ENCODE measurements around the gene DIRAS1. TPM values are rescaled to one million over a fixed set of nuclear protein-coding genes. Genes with fewer than 3 reads are reported as not detected.
"Not testable (repeated sequence)": the region's sequence is repeated elsewhere in the genome, so short reads cannot be mapped to it uniquely, and the experiment has no call there.

DIRAS1 gene
- total RNA-seq, 2 experiments from 2014 or later, result not detected

DNA sequence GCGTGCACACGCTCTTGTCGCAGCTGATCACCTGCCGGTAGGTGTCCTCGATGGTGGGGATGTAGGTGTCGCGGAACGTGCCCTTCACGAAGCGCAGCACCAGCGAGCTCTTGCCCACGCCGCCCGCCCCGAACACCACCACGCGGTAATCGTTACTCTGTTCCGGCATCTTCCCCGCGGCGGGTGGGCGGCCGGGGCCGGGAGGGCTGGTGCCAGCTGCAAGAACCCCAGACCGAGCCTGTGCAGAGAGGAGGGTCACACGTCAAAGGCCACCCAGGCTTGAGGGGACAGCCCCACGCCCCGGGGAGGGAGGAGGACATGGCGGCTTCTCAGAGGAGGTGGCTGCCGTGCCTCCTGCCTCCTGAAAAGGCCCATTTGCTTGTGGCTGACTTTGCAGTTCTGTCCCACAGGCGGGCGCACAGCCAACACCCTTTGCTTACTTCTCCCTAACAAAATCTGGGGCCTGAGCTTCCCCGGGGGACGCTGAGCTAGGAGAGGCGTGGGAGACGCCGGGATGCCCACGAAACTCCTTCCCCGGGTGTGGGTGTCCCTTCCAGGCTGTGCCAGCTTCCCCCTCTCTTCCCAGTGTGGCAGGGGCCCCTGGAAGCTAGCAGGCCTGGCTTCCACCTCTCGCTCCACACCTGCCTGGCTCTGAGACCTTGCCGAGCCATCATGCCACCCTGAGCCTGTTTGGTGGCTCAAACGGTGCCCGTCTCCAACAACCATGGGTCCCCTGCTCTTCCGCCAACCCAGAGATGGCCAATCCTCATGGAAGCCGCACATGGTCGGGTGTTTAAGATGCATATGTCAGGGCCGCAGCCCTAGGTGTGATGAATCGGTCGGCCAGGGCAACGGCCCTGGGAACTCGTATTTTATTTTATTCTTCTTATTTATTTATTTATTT lies 3.3 kb downstream of the DIRAS1 start:
- DNase-seq (no peak), ATAC-seq (no peak)
- Mint-ChIP-seq H3K36me3 (peaks cover 3% of the 10 kb centered on the region), H3K27ac (no peak overlapping the region), H3K4me3 (no peak overlapping the region), H3K9me3 (ENCODE audit: low read depth) (peaks cover 10% of the 10 kb centered on the region), H3K27me3 (peaks cover 25% of the 10 kb centered on the region), H3K4me1 (no peaks in the 10 kb centered on the region)
- CTCF ChIA-PET, result no interaction called here

DNA sequence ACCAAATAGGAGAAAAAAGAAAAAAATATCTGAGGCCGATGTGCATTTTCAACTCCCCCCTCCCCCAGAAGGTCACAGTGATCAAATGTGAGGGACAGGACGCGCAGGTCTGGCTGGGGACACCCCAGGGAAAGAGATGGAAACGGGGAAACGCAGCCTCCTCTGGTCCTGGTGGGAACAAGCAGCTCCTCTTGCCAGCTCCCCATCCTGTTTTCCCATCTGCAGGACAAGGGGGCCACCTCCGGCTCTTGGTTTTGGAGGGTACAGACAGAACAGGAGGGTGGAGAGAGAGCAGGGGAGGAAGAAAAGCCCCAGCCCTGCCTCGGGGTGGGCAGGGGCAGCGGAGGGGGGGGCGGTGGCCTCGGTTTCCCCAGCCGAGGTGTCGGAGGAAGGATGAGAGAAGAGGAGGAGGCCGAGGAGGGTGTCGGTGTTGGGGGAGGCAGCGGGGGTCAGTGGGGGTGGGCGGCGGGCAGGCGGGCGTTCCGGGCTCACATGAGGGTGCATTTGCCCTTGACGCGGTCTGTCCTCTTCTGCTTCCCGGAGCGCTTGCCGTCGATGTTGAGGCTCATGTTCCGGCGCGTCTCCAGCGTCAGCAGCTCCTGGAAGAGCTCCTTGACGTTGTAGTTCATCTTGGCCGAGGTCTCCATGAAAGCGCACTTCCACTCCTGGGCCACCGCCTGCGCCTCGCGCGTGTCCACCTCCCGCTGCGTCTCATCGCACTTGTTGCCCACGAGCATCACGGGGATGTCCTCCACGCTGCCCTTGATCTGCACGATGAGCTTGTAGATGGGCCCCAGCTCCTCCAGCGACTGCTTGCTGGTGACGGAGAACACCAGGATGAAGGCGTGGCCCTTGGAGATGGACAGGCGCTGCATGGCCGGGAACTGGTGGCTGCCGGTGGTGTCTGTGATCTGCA lies 4.2 kb downstream of the DIRAS1 start:
- no peak for ATAC-seq
- no peak for DNase-seq
- Mint-ChIP-seq H3K27ac (no peak overlapping the region), H3K9me3 (ENCODE audit: low read depth) (peaks cover 10% of the 10 kb centered on the region), H3K4me3 (no peak overlapping the region), H3K27me3 (peaks cover 18% of the 10 kb centered on the region), H3K36me3 (peaks cover 3% of the 10 kb centered on the region), H3K4me1 (no peaks in the 10 kb centered on the region)
- CTCF ChIA-PET, result no interaction called here

GRCh38 chr19:2716275-2716650 lies 4.9 kb downstream of the DIRAS1 start:
- H3K4me1 Mint-ChIP-seq, result no peaks in the 10 kb centered on the region
- H3K4me3 Mint-ChIP-seq, result no peak overlapping the region
- H3K36me3 Mint-ChIP-seq, result peaks cover 3% of the 10 kb centered on the region
- H3K27ac Mint-ChIP-seq, result no peak overlapping the region
- peaks cover 10% of the 10 kb centered on the region for H3K9me3 Mint-ChIP-seq (ENCODE audit: low read depth)
- no peak for DNase-seq
- peaks cover 13% of the 10 kb centered on the region for H3K27me3 Mint-ChIP-seq
- ATAC-seq, result no peak
- CTCF ChIA-PET, result no interaction called here

DNA sequence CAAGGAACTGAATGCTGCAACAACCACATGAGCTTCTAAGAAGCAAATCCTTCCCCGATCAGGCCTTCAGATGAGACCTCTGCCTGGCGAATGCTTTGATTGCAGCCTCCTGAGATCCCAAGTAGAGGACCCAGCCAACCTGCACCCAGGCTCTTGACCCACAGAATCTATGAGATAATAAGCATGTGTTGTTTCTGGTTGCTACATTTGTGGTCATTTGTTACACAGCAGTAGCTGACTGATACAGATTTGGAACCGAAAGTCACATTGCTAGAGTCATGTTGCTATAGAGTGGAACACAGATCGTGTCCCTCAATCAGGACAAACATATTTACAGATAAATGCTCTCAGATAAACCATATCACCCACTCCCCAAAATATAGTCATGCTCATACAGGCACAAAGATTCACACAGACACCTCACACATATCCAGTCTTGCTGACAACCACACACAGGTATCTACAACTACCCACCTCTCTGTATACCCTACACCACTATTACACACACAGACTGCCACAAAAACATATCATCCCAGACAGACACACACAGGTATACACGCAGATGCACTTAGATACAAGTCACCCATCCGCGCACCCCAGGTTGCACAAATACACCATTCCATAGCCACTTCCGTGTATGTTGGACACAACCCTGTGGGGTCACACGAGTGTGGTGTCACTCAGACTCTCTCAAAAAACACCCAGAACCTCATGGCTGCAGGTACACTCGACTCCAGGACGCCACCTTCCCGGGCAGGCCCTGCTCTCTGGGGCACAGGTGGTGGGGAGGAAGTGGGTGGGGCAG lies 5.5 kb downstream of the DIRAS1 start:
- CTCF ChIA-PET, result no interaction called here
- Mint-ChIP-seq H3K9me3 (ENCODE audit: low read depth) (peaks cover 10% of the 10 kb centered on the region), H3K4me3 (no peak overlapping the region), H3K27me3 (peaks cover 13% of the 10 kb centered on the region), H3K4me1 (no peaks in the 10 kb centered on the region), H3K36me3 (peaks cover 3% of the 10 kb centered on the region), H3K27ac (no peak overlapping the region)
- ATAC-seq (no peak), DNase-seq (no peak)

DNA sequence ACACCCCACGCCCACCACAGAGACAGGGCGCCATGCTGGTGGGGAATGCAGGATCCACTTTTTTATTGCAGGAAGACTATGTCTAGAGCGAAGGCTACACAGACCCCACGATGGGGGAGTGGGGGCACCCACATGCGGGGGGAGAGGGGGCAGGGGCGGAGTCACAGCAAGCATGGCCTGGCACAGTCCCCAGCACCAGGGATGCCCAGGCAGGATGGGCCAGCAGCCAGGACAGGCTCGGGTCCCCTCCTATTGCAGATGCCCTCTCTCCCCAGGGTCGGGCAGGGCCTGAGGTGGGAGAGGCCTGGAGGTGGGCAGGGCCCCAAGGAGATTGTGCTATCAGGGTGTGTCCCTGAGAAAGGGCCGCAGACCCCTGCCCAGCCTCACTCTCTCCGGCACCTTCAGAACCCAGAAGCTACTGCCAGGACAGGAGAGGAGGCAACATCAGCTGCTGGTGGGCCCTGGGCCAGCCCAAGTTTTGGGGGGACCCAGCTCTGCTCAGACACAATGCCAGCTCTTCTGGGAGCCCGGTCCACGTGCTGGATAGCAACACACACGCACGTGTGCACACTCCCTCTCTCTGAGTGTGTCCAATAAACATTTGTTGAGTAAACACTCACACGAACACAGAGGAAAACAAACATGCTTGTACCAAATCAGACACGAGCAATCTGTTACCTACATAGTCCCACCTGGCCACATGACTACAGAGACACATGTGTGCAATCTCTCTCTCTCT lies 6.5 kb downstream of the DIRAS1 start:
- H3K4me3 Mint-ChIP-seq, result no peak overlapping the region
- ATAC-seq (no peak), DNase-seq (no peak)
- peaks cover 10% of the 10 kb centered on the region for H3K9me3 Mint-ChIP-seq (ENCODE audit: low read depth)
- peaks cover 3% of the 10 kb centered on the region for H3K36me3 Mint-ChIP-seq
- peaks cover 3% of the 10 kb centered on the region for H3K4me1 Mint-ChIP-seq
- CTCF ChIA-PET, result no interaction called here
- peaks cover 9% of the 10 kb centered on the region for H3K27me3 Mint-ChIP-seq
- H3K27ac Mint-ChIP-seq, result no peak overlapping the region

- H3K4me3 Mint-ChIP-seq; CTCF ChIA-PET; H3K27ac Mint-ChIP-seq; H3K27me3 Mint-ChIP-seq; H3K36me3 Mint-ChIP-seq; DNase-seq; H3K9me3 Mint-ChIP-seq (ENCODE audit: low read depth); ATAC-seq; H3K4me1 Mint-ChIP-seq: not testable (repeated sequence)
These were observed 7.1 kb downstream of the DIRAS1 start for GRCh38 chr19:2714102-2714501.

DNA sequence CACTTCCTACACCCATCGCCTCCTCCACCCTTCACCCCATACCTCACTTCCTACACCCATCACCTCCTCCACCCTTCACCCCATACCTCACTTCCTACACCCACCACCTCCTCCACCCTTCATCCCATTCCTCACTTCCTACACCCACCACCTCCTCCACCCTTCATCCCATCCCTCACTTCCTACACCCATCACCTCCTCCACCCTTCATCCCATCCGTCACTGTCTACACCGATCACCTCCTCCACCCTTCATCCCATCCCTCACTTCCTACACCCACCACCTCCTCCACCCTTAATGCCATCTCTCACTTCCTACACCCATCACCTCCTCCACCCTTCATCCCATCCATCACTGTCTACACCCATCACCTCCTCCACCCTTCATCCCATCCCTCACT lies 8.0 kb downstream of the DIRAS1 start:
- H3K36me3 Mint-ChIP-seq; H3K27ac Mint-ChIP-seq; ATAC-seq; DNase-seq; H3K9me3 Mint-ChIP-seq (ENCODE audit: low read depth); H3K4me3 Mint-ChIP-seq; H3K4me1 Mint-ChIP-seq; CTCF ChIA-PET; H3K27me3 Mint-ChIP-seq: not testable (repeated sequence)

DNA sequence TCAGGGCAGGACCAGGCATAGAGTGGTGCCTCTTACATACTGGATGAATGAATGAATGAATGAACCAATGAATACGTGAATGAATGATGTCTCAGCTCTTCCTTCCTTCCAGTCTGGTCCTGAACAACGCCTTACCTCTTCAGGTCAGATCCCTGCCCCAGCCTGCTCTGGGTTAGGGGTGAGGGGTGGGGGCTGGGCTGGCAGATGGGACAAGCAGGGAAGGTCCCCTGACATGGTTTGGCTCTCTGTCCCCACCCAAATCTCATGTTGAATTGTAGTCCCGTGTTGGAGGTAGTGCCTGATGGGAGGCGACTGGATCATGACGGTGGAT lies 9.3 kb downstream of the DIRAS1 start:
- no peak overlapping the region for H3K4me3 Mint-ChIP-seq
- CTCF ChIA-PET, result no interaction called here
- H3K27ac Mint-ChIP-seq, result no peak overlapping the region
- peaks cover 10% of the 10 kb centered on the region for H3K9me3 Mint-ChIP-seq (ENCODE audit: low read depth)
- no peak for DNase-seq
- no peak for ATAC-seq
- peaks cover 3% of the 10 kb centered on the region for H3K4me1 Mint-ChIP-seq
- H3K36me3 Mint-ChIP-seq, result peaks cover 3% of the 10 kb centered on the region
- no peaks in the 10 kb centered on the region for H3K27me3 Mint-ChIP-seq

- Mint-ChIP-seq H3K27me3 (no peaks in the 10 kb centered on the region), H3K9me3 (ENCODE audit: low read depth) (peaks cover 10% of the 10 kb centered on the region), H3K36me3 (peaks cover 3% of the 10 kb centered on the region), H3K4me3 (no peak overlapping the region), H3K4me1 (peaks cover 3% of the 10 kb centered on the region), H3K27ac (no peak overlapping the region)
- DNase-seq (no peak), ATAC-seq (no peak)
- CTCF ChIA-PET, result interaction anchor here (0.7 to 1.1 kb wide), 2 partner anchors 12 to 63 kb away, joined by 3 read pairs; no protein-coding TSS in a partner anchor
These were observed 9.8 kb downstream of the DIRAS1 start for GRCh38 chr19:2711172-2711874.

- H3K27ac Mint-ChIP-seq, result no peak overlapping the region
- no peak overlapping the region for H3K4me3 Mint-ChIP-seq
- H3K36me3 Mint-ChIP-seq, result no peaks in the 10 kb centered on the region
- DNase-seq (no peak), ATAC-seq (no peak)
- H3K4me1 Mint-ChIP-seq, result peaks cover 6% of the 10 kb centered on the region
- H3K9me3 Mint-ChIP-seq (ENCODE audit: low read depth), result no peaks in the 10 kb centered on the region
- H3K27me3 Mint-ChIP-seq, result peaks cover 5% of the 10 kb centered on the region
- CTCF ChIA-PET, result no interaction called here
These were observed 14.9 kb downstream of the DIRAS1 start for GRCh38 chr19:2706251-2706650.

DNA sequence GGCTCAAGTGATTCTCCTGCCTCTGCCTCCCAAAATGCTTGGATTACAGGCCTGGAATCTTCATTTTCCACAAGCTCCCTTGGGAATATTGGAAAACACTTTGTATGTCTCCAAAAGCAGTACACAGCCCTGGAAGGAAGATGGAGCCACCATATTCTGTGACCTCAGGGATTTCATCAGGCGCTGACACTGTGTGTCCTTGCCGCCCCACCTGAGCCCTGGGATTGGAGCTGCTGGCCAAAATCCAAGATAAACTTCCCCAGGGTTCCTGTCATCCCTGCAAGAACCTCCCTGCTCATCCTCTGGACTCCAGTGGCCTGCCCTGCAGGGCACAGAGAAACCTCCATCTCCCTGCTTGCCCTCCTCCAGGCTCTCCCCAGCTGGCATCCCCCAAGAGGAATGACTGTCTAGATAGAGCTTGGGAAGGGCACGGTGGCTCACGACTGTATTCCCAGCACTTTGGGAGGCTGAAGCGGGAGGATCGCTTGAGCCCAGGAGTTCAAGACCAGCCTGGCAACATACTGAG lies 17.4 kb downstream of the DIRAS1 start:
- Mint-ChIP-seq H3K4me3 (no peak overlapping the region), H3K9me3 (ENCODE audit: low read depth) (no peaks in the 10 kb centered on the region), H3K27ac (no peak overlapping the region)

DNA sequence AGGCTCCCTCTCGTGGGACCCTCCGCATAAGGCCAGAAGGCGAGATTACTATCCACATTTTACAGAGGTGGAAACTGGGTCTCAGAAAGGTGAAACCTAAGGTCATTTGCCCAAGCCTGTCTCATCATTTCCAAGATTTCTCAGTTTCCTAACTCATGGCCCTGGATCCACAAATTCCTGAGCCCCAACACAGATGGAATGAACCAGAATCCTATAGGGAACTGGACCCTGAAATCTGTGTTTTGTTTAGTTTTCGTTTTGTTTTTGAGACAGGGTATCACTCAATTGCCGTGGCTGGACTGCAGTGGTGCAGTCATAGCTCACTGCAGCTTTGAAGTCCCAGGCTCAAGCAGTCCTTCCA lies 18.1 kb downstream of the DIRAS1 start:
- ATAC-seq (no peak), DNase-seq (no peak)
- H3K9me3 Mint-ChIP-seq (ENCODE audit: low read depth), result no peaks in the 10 kb centered on the region
- peaks cover 7% of the 10 kb centered on the region for H3K27me3 Mint-ChIP-seq
- H3K4me3 Mint-ChIP-seq, result no peak overlapping the region
- H3K27ac Mint-ChIP-seq, result no peak overlapping the region
- CTCF ChIA-PET, result interaction anchor here (0.6 kb wide), 1 partner anchor 272 kb away, joined by 3 read pairs; no protein-coding TSS in a partner anchor
- peaks cover 7% of the 10 kb centered on the region for H3K4me1 Mint-ChIP-seq
- H3K36me3 Mint-ChIP-seq, result no peaks in the 10 kb centered on the region

More for the DNA sequence above, 17.4 kb downstream of the DIRAS1 start:
- ATAC-seq (no peak), DNase-seq (no peak)
- CTCF ChIA-PET, result interaction anchor here (0.6 kb wide), 1 partner anchor 271 kb away, joined by 3 read pairs; no protein-coding TSS in a partner anchor
- Mint-ChIP-seq H3K27me3 (peaks cover 7% of the 10 kb centered on the region), H3K36me3 (no peaks in the 10 kb centered on the region), H3K4me1 (peaks cover 5% of the 10 kb centered on the region)

Data from activated CD8-positive, alpha-beta memory T cell treated with anti-CD3 and anti-CD28 coated beads, Interleukin-2, amount 10 ng/mL, durations not matched to agents 7 days and 5 days (primary cell).